SU-DHL-6 (cell line): ENCODE results near the gene PPP1CA.

Source experiments
- CTCF ChIP-seq: fragments of 200-600 bp; sonication (generic); IDR thresholded peaks from one replicate; pipeline ENCODE4 v1.5.1; 2017; ENCODE audit warnings: antibody characterized with exemption, mild to moderate bottlenecking, low read length, moderate library complexity; ENCODE audit not compliant: insufficient read depth, poor library complexity, severe bottlenecking
- EZH2phosphoT487 ChIP-seq: fragments of 200-600 bp; sonication (generic), shearing (Covaris generic); conservative IDR thresholded peaks from 2 replicates; pipeline ENCODE4 v1.6.1; 2018; ENCODE audit warnings: mild to moderate bottlenecking, antibody characterized with exemption, low read length, moderate library complexity, mixed read lengths

GRCh38 chr11:67429038-67429668 is 27.5 kb upstream of the PPP1CA start:
- no peak for TF ChIP-seq CTCF
- no peak for TF ChIP-seq EZH2phosphoT487
